ENCODE results near the gene TEX35. TPM values are rescaled to one million over a fixed set of nuclear protein-coding genes. Genes with fewer than 3 reads are reported as not detected.

Gene TEX35
- total RNA-seq, 2 donors from 2014 or later = not detected

DNA sequence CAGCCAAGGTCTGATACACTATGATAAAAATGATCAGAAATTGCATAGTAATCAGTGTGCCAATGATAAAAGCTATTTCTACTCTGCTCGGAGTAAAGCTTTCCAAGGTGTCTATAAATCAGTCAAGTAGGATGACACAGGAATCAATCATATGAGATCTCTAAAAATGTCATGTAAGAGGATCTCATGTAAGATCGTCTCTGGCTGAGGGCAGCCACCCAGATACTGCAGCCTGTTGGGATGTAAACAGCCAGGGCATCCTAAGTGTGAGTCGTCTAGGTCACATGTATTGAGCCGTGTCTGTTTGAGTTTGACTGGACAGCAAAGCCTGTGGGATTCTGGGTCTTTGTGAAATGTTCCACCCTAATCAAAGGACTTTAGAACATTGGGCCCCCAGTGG is 2.8 kb upstream of the TEX35 start:
- Mint-ChIP-seq H3K4me1 (ENCODE audit: low read depth) (no peaks in the 10 kb centered on the region), H3K27me3 (ENCODE audit: low read depth) (no peaks in the 10 kb centered on the region)

DNA sequence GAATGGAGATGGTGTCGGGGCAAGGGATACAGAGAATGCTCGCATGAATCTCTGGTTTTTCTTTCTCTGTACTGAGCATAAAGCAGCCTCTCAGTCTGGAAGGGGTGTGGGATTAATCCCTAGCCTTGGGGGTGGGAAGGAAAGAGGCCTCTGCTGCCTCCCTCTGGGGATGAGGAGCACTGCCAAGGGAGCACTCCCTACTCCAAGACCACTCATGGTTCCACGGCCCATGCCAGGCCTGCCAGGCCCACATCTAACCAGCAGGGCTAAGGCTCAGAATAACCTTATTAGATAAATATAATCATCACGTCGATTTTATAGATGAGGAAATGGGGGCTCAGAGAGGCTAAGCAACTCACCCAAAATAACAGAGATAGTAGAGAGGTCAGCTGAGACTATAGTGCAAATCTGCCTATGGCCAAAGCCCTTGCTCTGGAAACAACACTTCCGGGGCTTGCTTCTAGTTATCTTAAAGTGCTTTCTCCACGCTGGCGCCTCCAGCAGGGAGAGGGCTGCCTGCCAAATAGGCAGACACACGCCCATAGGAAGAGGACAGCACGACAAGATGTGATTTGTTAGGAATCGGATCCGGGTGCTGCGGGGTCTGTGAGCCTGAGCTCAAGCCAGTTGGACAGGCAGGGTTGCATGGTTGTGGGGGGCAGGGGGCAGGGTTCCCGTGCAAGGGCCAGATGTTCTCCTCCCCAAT is 522 bp downstream of the TEX35 start:
- no peaks in the 10 kb centered on the region for H3K36me3 Mint-ChIP-seq (ENCODE audit: insufficient read depth in 2 of 2)
- DNase-seq = no peak
- no peaks in the 10 kb centered on the region for H3K9me3 Mint-ChIP-seq
- H3K4me1 Mint-ChIP-seq (ENCODE audit: low read depth) = no peaks in the 10 kb centered on the region
- H3K27me3 Mint-ChIP-seq (ENCODE audit: low read depth) = no peaks in the 10 kb centered on the region
- no peak overlapping the region for H3K27ac Mint-ChIP-seq
- ATAC-seq (replicated peaks in 1 of 2) = no peak
- no peak overlapping the region for H3K4me3 Mint-ChIP-seq

More for the DNA sequence above, 2.8 kb upstream of the TEX35 start:
- DNase-seq (no peak), ATAC-seq (replicated peaks in 1 of 2) (no peak)
- Mint-ChIP-seq H3K4me3 (no peak overlapping the region), H3K36me3 (ENCODE audit: insufficient read depth in 2 of 2) (no peaks in the 10 kb centered on the region), H3K9me3 (no peaks in the 10 kb centered on the region), H3K27ac (no peak overlapping the region)

DNA sequence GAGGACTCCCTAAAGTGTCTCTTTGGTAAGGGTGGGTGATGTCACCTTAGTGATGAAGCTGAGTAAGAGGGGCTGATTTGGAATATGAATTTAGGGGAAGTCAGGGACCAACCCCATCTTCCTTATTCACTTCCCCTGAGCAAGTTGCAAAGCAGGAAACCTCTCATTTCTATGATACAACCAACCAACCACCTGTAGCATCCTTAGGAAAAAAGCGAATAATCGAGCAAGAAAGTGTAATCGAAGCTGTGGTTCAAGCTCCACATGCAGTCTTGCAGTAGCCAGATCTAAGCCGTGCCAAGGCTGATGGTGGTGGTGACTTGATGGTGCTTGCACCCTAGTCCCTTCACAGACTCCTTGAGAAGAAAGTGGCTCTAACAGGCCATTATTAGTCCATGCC is 3.2 kb downstream of the TEX35 start:
- no peak overlapping the region for H3K27ac Mint-ChIP-seq
- no peaks in the 10 kb centered on the region for H3K9me3 Mint-ChIP-seq
- ATAC-seq (replicated peaks in 1 of 2) (no peak), DNase-seq (no peak)
- no peaks in the 10 kb centered on the region for H3K4me1 Mint-ChIP-seq (ENCODE audit: low read depth)
- H3K36me3 Mint-ChIP-seq (ENCODE audit: insufficient read depth in 2 of 2) = no peaks in the 10 kb centered on the region
- no peaks in the 10 kb centered on the region for H3K27me3 Mint-ChIP-seq (ENCODE audit: low read depth)
- no peak overlapping the region for H3K4me3 Mint-ChIP-seq

DNA sequence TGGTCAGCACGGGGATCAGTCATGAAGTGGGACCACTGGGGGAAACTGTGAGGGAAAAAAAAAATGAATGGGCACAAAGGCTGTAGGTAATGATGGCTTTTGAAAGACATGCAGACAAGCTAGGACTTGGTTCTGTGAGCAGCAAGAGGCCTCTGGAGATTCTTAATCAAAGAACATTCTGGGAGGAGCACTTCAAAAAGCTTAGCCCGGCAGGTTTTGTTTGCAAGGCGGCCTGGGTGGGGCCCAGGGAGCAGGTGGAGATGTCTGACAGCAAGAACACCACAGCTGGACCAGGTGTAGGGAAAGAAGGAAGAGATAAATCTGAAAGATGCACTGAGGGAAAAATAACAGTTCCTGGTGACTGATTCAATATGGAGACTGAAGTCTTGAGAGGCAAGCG is 6.0 kb downstream of the TEX35 start:
- Mint-ChIP-seq H3K9me3 (no peaks in the 10 kb centered on the region), H3K4me1 (ENCODE audit: low read depth) (no peaks in the 10 kb centered on the region), H3K4me3 (no peak overlapping the region), H3K27ac (no peak overlapping the region), H3K36me3 (ENCODE audit: insufficient read depth in 2 of 2) (no peaks in the 10 kb centered on the region), H3K27me3 (ENCODE audit: low read depth) (no peaks in the 10 kb centered on the region)
- no peak for ATAC-seq (replicated peaks in 1 of 2)
- no peak for DNase-seq

DNA sequence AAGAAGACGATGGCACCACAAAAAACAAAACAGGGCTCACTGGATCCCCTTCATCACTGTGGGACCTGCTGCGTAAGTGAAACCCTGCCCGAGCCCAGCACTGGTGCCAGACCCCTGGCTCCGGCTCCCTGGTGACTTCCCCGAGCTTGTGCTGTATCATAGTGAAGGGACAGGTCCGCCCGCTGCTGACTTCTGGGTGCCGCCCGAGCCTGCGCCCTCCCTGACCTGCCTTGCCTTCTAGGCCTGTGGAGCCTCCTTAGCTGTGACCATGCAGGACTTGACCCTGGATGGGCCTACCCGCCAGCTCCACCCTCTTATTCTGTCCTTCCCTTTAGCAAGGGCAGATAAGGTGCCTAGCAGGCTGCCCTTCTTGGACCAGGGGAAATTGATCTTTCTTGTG is 7.9 kb downstream of the TEX35 start:
- no peak for ATAC-seq (replicated peaks in 1 of 2)
- no peak for DNase-seq
- Mint-ChIP-seq H3K4me3 (no peak overlapping the region), H3K4me1 (ENCODE audit: low read depth) (no peaks in the 10 kb centered on the region), H3K27ac (no peak overlapping the region), H3K27me3 (ENCODE audit: low read depth) (no peaks in the 10 kb centered on the region), H3K36me3 (ENCODE audit: insufficient read depth in 2 of 2) (no peaks in the 10 kb centered on the region), H3K9me3 (peaks cover 0 to 3% of the 10 kb centered on the region in 2 donors)

DNA sequence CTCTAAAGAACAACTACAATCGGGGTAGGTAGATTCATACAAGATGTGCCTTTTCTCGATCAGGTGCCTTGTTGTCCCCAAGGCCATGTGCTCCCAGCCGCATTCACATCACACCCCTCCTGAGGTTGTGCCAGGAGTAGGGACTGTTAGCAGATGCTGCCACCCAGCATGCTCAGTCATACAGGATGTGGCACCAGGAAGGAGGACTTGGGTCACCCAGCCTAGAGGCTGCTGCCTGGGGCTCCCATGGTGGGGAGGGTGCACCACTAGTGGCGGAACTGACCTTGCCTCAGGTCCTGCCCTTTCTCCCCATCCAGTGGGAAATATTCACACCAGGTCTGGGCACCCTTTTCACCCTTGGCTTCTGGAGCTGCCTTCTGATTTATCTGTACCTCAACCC is 8.3 kb downstream of the TEX35 start:
- H3K27me3 Mint-ChIP-seq (ENCODE audit: low read depth) = no peaks in the 10 kb centered on the region
- peaks cover 0 to 3% of the 10 kb centered on the region in 2 donors for H3K9me3 Mint-ChIP-seq
- H3K27ac Mint-ChIP-seq = no peak overlapping the region
- DNase-seq (no peak), ATAC-seq (replicated peaks in 1 of 2) (no peak)
- H3K4me1 Mint-ChIP-seq (ENCODE audit: low read depth) = no peaks in the 10 kb centered on the region
- no peaks in the 10 kb centered on the region for H3K36me3 Mint-ChIP-seq (ENCODE audit: insufficient read depth in 2 of 2)
- no peak overlapping the region for H3K4me3 Mint-ChIP-seq

- ATAC-seq (replicated peaks in 1 of 2) (no peak), DNase-seq (no peak)
- Mint-ChIP-seq H3K27ac (no peak overlapping the region), H3K4me1 (ENCODE audit: low read depth) (no peaks in the 10 kb centered on the region), H3K27me3 (ENCODE audit: low read depth) (no peaks in the 10 kb centered on the region), H3K36me3 (ENCODE audit: insufficient read depth in 2 of 2) (no peaks in the 10 kb centered on the region), H3K4me3 (no peak overlapping the region), H3K9me3 (peaks cover 0 to 3% of the 10 kb centered on the region in 2 donors)
These were observed 14.2 kb downstream of the TEX35 start for GRCh38 chr1:178527117-178527516.

DNA sequence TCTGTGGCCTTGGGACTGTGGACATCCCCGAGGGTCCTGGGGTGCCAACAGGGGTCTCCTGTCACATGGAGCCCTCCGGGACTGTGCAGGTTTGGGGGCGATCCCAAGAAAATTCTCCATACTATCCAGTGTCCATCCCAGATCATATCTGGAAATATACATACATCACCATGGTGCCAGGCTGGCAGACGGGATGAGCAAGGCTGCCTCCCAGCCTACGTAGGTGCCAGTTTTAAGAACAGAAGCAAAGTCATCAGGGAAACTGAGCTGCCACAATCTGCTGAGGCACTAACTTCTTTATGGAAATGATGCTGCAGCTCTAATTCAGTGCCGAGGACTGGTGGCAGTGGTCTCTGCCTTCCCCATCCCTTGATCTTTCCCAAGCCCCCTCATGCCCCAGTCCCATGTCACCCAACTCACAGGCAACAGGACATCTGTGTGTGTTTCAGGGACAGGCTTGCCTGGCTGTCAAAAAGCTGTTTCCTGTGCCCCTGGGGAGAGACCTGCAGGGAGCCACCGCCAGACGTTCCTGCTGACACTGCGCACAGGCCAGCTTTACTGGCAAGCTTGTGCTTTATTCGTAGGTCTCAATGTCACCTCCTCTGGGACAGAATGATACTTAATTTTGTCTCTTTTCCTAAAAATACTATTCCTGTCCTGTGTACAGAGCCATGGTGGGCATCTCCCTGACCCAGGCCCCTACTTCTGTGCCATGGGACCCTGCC is 15.5 kb downstream of the TEX35 start:
- no peaks in the 10 kb centered on the region for H3K27me3 Mint-ChIP-seq (ENCODE audit: low read depth)
- H3K9me3 Mint-ChIP-seq = peaks cover 0 to 3% of the 10 kb centered on the region in 2 donors
- H3K4me1 Mint-ChIP-seq (ENCODE audit: low read depth) = no peaks in the 10 kb centered on the region
- H3K27ac Mint-ChIP-seq = no peak overlapping the region
- DNase-seq = no peak
- H3K4me3 Mint-ChIP-seq = no peak overlapping the region
- no peak for ATAC-seq (replicated peaks in 1 of 2)
- H3K36me3 Mint-ChIP-seq (ENCODE audit: insufficient read depth in 2 of 2) = no peaks in the 10 kb centered on the region

DNA sequence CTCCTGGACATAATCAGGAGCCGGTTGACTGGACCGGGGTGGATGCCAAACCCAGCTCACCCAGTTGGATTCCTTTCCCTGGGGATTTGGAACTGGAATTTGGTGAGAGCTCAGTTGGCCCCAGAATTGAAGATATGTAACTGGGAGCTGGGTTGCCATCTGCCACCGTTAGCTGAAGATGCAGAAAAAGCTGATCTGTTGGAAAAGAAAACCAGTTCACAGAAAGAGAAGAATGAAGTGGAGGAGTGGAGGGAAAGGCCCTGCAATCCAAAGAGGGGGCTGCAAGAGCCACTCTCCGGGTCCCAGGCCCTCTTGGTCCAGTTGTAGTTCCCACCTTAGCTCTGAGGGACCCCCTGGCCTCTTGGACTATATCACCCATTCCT is 16.0 kb downstream of the TEX35 start:
- Mint-ChIP-seq H3K4me1 (ENCODE audit: low read depth) (no peaks in the 10 kb centered on the region), H3K9me3 (peaks cover 0 to 3% of the 10 kb centered on the region in 2 donors), H3K4me3 (no peak overlapping the region), H3K27ac (no peak overlapping the region), H3K27me3 (ENCODE audit: low read depth) (no peaks in the 10 kb centered on the region), H3K36me3 (ENCODE audit: insufficient read depth in 2 of 2) (no peaks in the 10 kb centered on the region)
- ATAC-seq (replicated peaks in 1 of 2) (no peak), DNase-seq (no peak)

DNA sequence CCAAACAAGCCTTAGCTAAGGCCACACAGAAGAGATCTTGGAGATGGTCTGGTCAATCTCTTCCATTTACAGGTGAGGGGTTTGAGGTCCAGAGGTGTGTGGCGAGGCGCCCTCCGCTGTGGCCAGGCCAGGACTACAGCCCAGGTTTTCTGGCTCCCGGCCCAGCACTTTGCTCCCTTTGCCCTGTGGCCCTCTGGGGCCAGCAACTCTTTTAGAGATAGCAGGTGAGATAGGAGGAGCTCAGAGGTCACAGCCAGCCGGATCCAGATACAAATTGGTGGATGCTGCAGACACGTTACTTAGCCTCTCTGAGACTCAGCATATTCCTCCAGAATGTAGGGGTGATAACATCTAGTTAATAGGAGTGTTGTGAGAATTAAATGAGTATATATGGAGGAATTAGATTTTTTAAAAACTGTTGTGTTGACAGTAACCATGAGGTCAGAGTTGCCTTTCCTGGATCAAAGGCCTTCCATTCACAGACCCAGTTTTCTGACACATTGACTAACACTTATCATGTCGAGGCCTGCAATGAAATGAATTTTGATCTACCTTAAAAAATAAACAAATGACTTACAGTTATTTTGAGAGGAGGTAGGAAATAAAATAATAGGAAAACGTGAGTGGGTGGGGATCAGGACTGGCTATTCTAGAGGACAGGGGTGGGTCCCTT is 16.6 kb downstream of the TEX35 start:
- H3K4me1 Mint-ChIP-seq (ENCODE audit: low read depth) = no peaks in the 10 kb centered on the region

DNA sequence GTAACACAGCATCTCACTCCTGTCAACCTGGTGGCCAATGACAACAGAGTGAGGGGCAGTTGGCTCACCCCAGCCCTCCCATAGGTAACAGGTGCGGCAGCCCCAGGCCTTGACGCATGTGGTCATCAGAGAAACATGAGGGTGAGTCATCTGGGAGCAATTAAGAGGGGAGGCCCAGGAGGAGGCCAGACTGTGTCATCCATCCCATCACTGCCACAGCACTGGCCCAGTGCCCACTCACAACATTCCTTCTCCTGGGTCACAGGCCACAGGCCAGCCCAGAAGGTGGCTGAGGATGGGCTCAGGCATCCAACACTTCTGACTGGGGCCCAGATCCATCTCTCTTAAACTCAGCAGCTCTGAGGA is 17.1 kb downstream of the TEX35 start:
- no peaks in the 10 kb centered on the region for H3K27me3 Mint-ChIP-seq (ENCODE audit: low read depth)
- DNase-seq (no peak), ATAC-seq (replicated peaks in 1 of 2) (no peak)
- H3K4me1 Mint-ChIP-seq (ENCODE audit: low read depth) = no peaks in the 10 kb centered on the region
- H3K36me3 Mint-ChIP-seq (ENCODE audit: insufficient read depth in 2 of 2) = no peaks in the 10 kb centered on the region
- H3K4me3 Mint-ChIP-seq = no peak overlapping the region
- H3K9me3 Mint-ChIP-seq = peaks cover 0 to 3% of the 10 kb centered on the region in 2 donors
- no peak overlapping the region for H3K27ac Mint-ChIP-seq

More for the DNA sequence above, 16.6 kb downstream of the TEX35 start:
- no peak overlapping the region for H3K4me3 Mint-ChIP-seq
- peaks cover 0 to 3% of the 10 kb centered on the region in 2 donors for H3K9me3 Mint-ChIP-seq
- no peaks in the 10 kb centered on the region for H3K36me3 Mint-ChIP-seq (ENCODE audit: insufficient read depth in 2 of 2)
- H3K27me3 Mint-ChIP-seq (ENCODE audit: low read depth) = no peaks in the 10 kb centered on the region
- ATAC-seq (replicated peaks in 1 of 2) (no peak), DNase-seq (no peak)
- no peak overlapping the region for H3K27ac Mint-ChIP-seq

- H3K4me1 Mint-ChIP-seq (ENCODE audit: low read depth) = no peaks in the 10 kb centered on the region
- H3K4me3 Mint-ChIP-seq = no peak overlapping the region
- no peak overlapping the region for H3K27ac Mint-ChIP-seq
- DNase-seq (no peak), ATAC-seq (replicated peaks in 1 of 2) (no peak)
- no peaks in the 10 kb centered on the region for H3K9me3 Mint-ChIP-seq
- no peaks in the 10 kb centered on the region for H3K27me3 Mint-ChIP-seq (ENCODE audit: low read depth)
- H3K36me3 Mint-ChIP-seq (ENCODE audit: insufficient read depth in 2 of 2) = no peaks in the 10 kb centered on the region
These were observed 17.6 kb downstream of the TEX35 start for GRCh38 chr1:178530502-178530901.

- peak; percentile 12 to 28 for ATAC-seq (replicated peaks in 1 of 2)
- Mint-ChIP-seq H3K9me3 (no peaks in the 10 kb centered on the region), H3K4me3 (no peak overlapping the region), H3K27me3 (ENCODE audit: low read depth) (no peaks in the 10 kb centered on the region), H3K27ac (no peak overlapping the region), H3K36me3 (ENCODE audit: insufficient read depth in 2 of 2) (no peaks in the 10 kb centered on the region), H3K4me1 (ENCODE audit: low read depth) (no peaks in the 10 kb centered on the region)
- DNase-seq = no peak
These were observed 19.0 kb downstream of the TEX35 start for GRCh38 chr1:178531887-178532286.
